Omental fat pad (tissue), 4 donors: ENCODE results near the gene CEP70. TPM values are rescaled to one million over a fixed set of nuclear protein-coding genes. Genes with fewer than 3 reads are reported as not detected.
"Not testable (repeated sequence)": the region's sequence is repeated elsewhere in the genome, so short reads cannot be mapped to it uniquely, and the experiment has no call there.

Source experiments
- ATAC-seq: fragments of 150-250 bp; one replicate; pipeline ENCODE4 v1.9.1; 2016; ENCODE audit warnings: mild to moderate bottlenecking, moderate library complexity; ENCODE audit not compliant: low FRiP score
- DNase-seq: peaks from one replicate; pipeline ENCODE4 v3.0.0-alpha.2; 2019; ENCODE audit warnings: low spot score
- total RNA-seq, 4 donors: library from RNA; depleted of rRNA; stranded (reverse); fragments of >200 nt; gene quantifications; one replicate each; pipeline ENCODE4 v1.1.0, GENCODE V29; 2016
- TF ChIP-seq, protein P1 (sequence below), 3 donors: fragments of 450-650 bp; IDR thresholded peaks; one replicate each; pipeline ENCODE4 v1.5.1; 2016 to 2017; ENCODE audit warnings: antibody characterized with exemption in 3 of 3, mild to moderate bottlenecking in 3 of 3, moderate library complexity in 2 of 3

CEP70 gene
- total RNA-seq, 4 donors from 2014 or later = 10.6 to 15.4 (median 13.8) TPM

DNA sequence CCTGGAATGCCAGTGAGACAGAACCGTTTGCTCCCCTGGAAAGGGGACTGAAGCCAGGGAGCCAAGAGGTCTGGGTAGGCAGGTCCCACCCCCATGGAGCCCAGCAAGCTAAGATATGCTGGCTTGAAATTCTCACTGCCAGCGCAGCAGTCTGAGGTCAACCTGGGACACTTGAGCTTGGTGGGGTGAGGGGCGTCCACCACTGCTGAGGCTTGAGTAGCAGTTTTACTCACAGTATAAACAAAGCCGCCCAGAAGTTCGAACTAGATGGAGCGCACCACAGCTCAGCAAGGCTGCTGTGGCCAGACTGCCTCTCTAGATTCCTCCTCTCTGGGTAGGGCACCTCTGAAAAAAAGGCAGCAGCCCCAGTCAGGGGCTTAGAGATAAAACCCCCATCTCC is 33.6 kb downstream of the CEP70 start:
- ATAC-seq (no peak), DNase-seq (no peak)
- TF ChIP-seq, protein P1, sequence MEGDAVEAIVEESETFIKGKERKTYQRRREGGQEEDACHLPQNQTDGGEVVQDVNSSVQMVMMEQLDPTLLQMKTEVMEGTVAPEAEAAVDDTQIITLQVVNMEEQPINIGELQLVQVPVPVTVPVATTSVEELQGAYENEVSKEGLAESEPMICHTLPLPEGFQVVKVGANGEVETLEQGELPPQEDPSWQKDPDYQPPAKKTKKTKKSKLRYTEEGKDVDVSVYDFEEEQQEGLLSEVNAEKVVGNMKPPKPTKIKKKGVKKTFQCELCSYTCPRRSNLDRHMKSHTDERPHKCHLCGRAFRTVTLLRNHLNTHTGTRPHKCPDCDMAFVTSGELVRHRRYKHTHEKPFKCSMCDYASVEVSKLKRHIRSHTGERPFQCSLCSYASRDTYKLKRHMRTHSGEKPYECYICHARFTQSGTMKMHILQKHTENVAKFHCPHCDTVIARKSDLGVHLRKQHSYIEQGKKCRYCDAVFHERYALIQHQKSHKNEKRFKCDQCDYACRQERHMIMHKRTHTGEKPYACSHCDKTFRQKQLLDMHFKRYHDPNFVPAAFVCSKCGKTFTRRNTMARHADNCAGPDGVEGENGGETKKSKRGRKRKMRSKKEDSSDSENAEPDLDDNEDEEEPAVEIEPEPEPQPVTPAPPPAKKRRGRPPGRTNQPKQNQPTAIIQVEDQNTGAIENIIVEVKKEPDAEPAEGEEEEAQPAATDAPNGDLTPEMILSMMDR (IDR thresholded peaks at IDR 0.05) = no peak

GRCh38 chr3:138559134-138559533 is 34.9 kb downstream of the CEP70 start:
- ATAC-seq (no peak), DNase-seq (no peak)
- TF ChIP-seq, protein P1 (IDR thresholded peaks at IDR 0.05) = no peak

GRCh38 chr3:138554775-138555174 is 39.3 kb downstream of the CEP70 start:
- not testable (repeated sequence) for DNase-seq, ATAC-seq

- DNase-seq, ATAC-seq: not testable (repeated sequence)
Measured at GRCh38 chr3:138550958-138551357, 43.1 kb downstream of the CEP70 start.

GRCh38 chr3:138549179-138549977 is 44.7 kb downstream of the CEP70 start:
- DNase-seq (no peak), ATAC-seq (no peak)
- TF ChIP-seq, protein P1 (IDR thresholded peaks at IDR 0.05) = no peak

- DNase-seq (no peak), ATAC-seq (no peak)
- TF ChIP-seq, protein P1 (IDR thresholded peaks at IDR 0.05) = no peak
Measured at GRCh38 chr3:138547342-138547975, 46.6 kb downstream of the CEP70 start.

- ATAC-seq (no peak), DNase-seq (no peak)
- TF ChIP-seq, protein P1 (IDR thresholded peaks at IDR 0.05) = no peak
Measured at GRCh38 chr3:138544546-138544945, 49.5 kb downstream of the CEP70 start.

DNA sequence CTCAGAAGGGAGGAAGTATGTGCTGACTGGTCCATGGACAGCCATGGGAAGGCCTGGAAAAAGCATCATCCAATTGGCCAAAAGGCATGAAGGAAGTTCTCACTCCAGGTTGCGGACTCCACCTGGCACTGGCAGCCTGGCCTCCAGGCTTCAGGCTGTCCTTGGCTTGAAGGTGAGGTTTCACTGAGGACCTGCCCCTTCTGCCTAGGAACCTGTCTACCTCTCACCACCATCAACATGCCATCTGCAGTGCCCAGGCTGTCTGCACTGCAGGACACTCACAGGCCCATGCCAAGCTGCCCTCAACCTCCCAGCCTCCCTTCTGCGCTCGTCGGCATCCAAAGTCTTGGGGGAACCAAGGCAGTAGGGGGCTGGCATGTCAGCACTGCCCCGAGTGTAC is 51.1 kb downstream of the CEP70 start:
- TF ChIP-seq, protein P1 (IDR thresholded peaks at IDR 0.05) = no peak
- DNase-seq (no peak), ATAC-seq (no peak)
